ENCODE results near the gene PIGBOS1.
"Not testable (repeated sequence)": the region's sequence is repeated elsewhere in the genome, so short reads cannot be mapped to it uniquely, and the experiment has no call there.

PIGBOS1 gene

GRCh38 chr15:55318588-55319494, at the start of gene PIGBOS1, which contains the start of gene PIGB:
Gene PIGBOS1, minus strand, starts transcription at chr15:55319123. Its CDS starts 1,331 bp downstream, at chr15:55317792.
Gene PIGB, plus strand, starts transcription at chr15:55319222. Its CDS starts 29 bp downstream, at chr15:55319251.
- peak; percentile 93 for DNase-seq

GRCh38 chr15:55366981-55367380, 48.1 kb upstream of the PIGBOS1 start:
- no peak for DNase-seq

- no peak for DNase-seq
Measured at GRCh38 chr15:55362641-55363040, 43.7 kb upstream of the PIGBOS1 start.

GRCh38 chr15:55361048-55361447, 42.1 kb upstream of the PIGBOS1 start:
- DNase-seq: no peak

GRCh38 chr15:55360256-55360655, 41.3 kb upstream of the PIGBOS1 start:
- no peak for DNase-seq

GRCh38 chr15:55358471-55358870, 39.5 kb upstream of the PIGBOS1 start:
- DNase-seq: no peak

- no peak for DNase-seq
Measured at GRCh38 chr15:55357774-55358173, 38.9 kb upstream of the PIGBOS1 start.

GRCh38 chr15:55356985-55357585, 38.2 kb upstream of the PIGBOS1 start:
- no peak for DNase-seq

GRCh38 chr15:55353025-55353424, 34.1 kb upstream of the PIGBOS1 start:
- DNase-seq: no peak

GRCh38 chr15:55349282-55349681, 30.4 kb upstream of the PIGBOS1 start:
- DNase-seq: no peak

GRCh38 chr15:55348281-55348778, 29.4 kb upstream of the PIGBOS1 start:
- DNase-seq: no peak

- DNase-seq: no peak
Measured at GRCh38 chr15:55344206-55344605, 25.3 kb upstream of the PIGBOS1 start.

GRCh38 chr15:55343168-55343567, 24.2 kb upstream of the PIGBOS1 start:
- no peak for DNase-seq

- DNase-seq: no peak
Measured at GRCh38 chr15:55337160-55337559, 18.2 kb upstream of the PIGBOS1 start.

- DNase-seq: no peak
Measured at GRCh38 chr15:55334997-55335396, 16.1 kb upstream of the PIGBOS1 start.

- DNase-seq: no peak
Measured at GRCh38 chr15:55334371-55334770, 15.4 kb upstream of the PIGBOS1 start.

- no peak for DNase-seq
Measured at GRCh38 chr15:55327387-55327786, 8.5 kb upstream of the PIGBOS1 start.

- DNase-seq: no peak
Measured at GRCh38 chr15:55322467-55322866, 3.5 kb upstream of the PIGBOS1 start.

- DNase-seq: no peak
Measured at GRCh38 chr15:55320963-55321362, 2.0 kb upstream of the PIGBOS1 start.

- no peak for DNase-seq
Measured at GRCh38 chr15:55320238-55320550, 1.3 kb upstream of the PIGBOS1 start.

GRCh38 chr15:55319537-55320237, 764 bp upstream of the PIGBOS1 start:
- DNase-seq: no peak

- DNase-seq: not testable (repeated sequence)
Measured at GRCh38 chr15:55302801-55303200, 16.1 kb downstream of the PIGBOS1 start.

GRCh38 chr15:55297315-55297714, 21.6 kb downstream of the PIGBOS1 start:
- no peak for DNase-seq

Measured in activated CD8-positive, alpha-beta memory T cell treated with anti-CD3 and anti-CD28 coated beads for 24 hours (primary cell).